Kidney (tissue), 14 donors: ENCODE measurements around the gene SLC45A2. TPM values are rescaled to one million over a fixed set of nuclear protein-coding genes. Genes with fewer than 3 reads are reported as not detected.

ENCODE experiments used
- DNase-seq, 5 donors: peaks; one replicate each; pipeline ENCODE4 v3.0.0-alpha.2; 2013 to 2020
- FAIRE-seq: peaks from 2 replicates; lab custom pipeline; 2012; peaks lifted over from hg19 to GRCh38; lab: Jason Lieb, UNC
- H3K27ac ChIP-seq, 2 donors: one replicate each; pipeline ENCODE4 v1.7.0; 2013; ENCODE audit warnings: low read depth in 2 of 2, low read length in 2 of 2, inconsistent platforms in 1 of 2
- H3K27me3 ChIP-seq: one replicate; pipeline ENCODE4 v1.7.1; 2013; ENCODE audit warnings: low read length, inconsistent platforms; ENCODE audit not compliant: control insufficient read depth, insufficient read depth
- H3K36me3 ChIP-seq, 3 donors: one replicate each; pipeline versions ENCODE4 v1.7.0 to v1.7.1; 2013; ENCODE audit warnings: low read length in 3 of 3, control low read depth in 1 of 3, inconsistent platforms in 1 of 3; ENCODE audit not compliant: insufficient read depth in 3 of 3, control insufficient read depth in 2 of 3
- H3K4me1 ChIP-seq, 3 donors: one replicate each; pipeline versions ENCODE4 v1.7.0 to v1.7.1; 2013; ENCODE audit warnings: low read length in 3 of 3, inconsistent platforms in 1 of 3, low read depth in 1 of 3; ENCODE audit not compliant: control insufficient read depth in 2 of 3, insufficient read depth in 2 of 3
- H3K4me3 ChIP-seq, 3 donors: one replicate each; pipeline versions ENCODE4 v1.7.0 to v1.8.1; 2013; ENCODE audit warnings: low read length in 3 of 3, control low read depth in 1 of 3, inconsistent platforms in 1 of 3
- H3K9ac ChIP-seq, 3 donors: one replicate each; pipeline versions ENCODE4 v1.7.0 to v1.7.1; 2013; ENCODE audit warnings: low read length in 3 of 3, control low read depth in 1 of 3, inconsistent platforms in 1 of 3
- H3K9me3 ChIP-seq, 3 donors: one replicate each; pipeline versions ENCODE4 v1.7.0 to v1.7.1; 2013; ENCODE audit warnings: low read length in 3 of 3, control low read depth in 1 of 3, inconsistent platforms in 1 of 3; ENCODE audit not compliant: control insufficient read depth in 2 of 3, insufficient read depth in 1 of 3
- CTCF ChIP-seq: IDR thresholded peaks from 3 replicates; pipeline ENCODE4 v1.5.1; 2012; ENCODE audit warnings: mild to moderate bottlenecking, moderate library complexity, borderline replicate concordance; ENCODE audit not compliant: insufficient read depth; ENCODE audit errors: extremely low read depth
- intact Hi-C: fragments of 100-400 bp; cut with DNase I; formaldehyde crosslinking; loops from one replicate; pipeline ENCODE4 v1.11.1; 2022
- polyA plus RNA-seq: library from polyadenylated mRNA; stranded (reverse); fragments of 350-450 nt; fragmentation: Illumina TruSeq; extraction: RNeasy Lipid Tissue Mini Kit (QIAGEN cat#74804); gene quantifications from one replicate; pipeline ENCODE4 v1.2.3, GENCODE V29; 2014; ENCODE audit warnings: low read depth, low replicate concordance; ENCODE audit not compliant: insufficient read depth
- total RNA-seq: library from RNA; stranded (reverse); fragmentation: NEBNext Ultra II Directional; extraction: Animal tissue kit (Norgen Biotek cat#: 25700); gene quantifications from one replicate; pipeline ENCODE4 v1.2.1, GENCODE V29; 2021
- donor health status: control.
- donor health status: control.
- donor health status: control.
- donor health status: control.
- donor health status: control.
- donor health status: DM: yes; HTN: yes; CAD: no.
- donor health status: Normal renal cell carcinoma (clear cell type).

The SLC45A2 gene
- total and polyA plus RNA-seq, 2 donors from 2014 or later: 0.22 TPM

GRCh38 chr5:33941090-33941489 lies 43.4 kb downstream of the SLC45A2 start:
- peaks cover 0 to 13% (median 10%) of the 10 kb centered on the region in 3 donors for H3K4me1 ChIP-seq
- H3K9ac ChIP-seq: no peak overlapping the region
- TF ChIP-seq CTCF: no peak
- intact Hi-C loops: no loop called here
- H3K9me3 ChIP-seq: no peaks in the 10 kb centered on the region
- H3K36me3 ChIP-seq: no peaks in the 10 kb centered on the region
- FAIRE-seq: no peak
- no peak overlapping the region for H3K4me3 ChIP-seq
- no peak overlapping the region for H3K27ac ChIP-seq
- peaks cover 27% of the 10 kb centered on the region for H3K27me3 ChIP-seq
- no peak for DNase-seq

- intact Hi-C loops: no loop called here
- Histone ChIP-seq H3K9me3 (no peaks in the 10 kb centered on the region), H3K27me3 (peaks cover 27% of the 10 kb centered on the region), H3K27ac (no peak overlapping the region), H3K4me1 (peaks cover 0 to 13% (median 10%) of the 10 kb centered on the region in 3 donors), H3K4me3 (no peak overlapping the region), H3K9ac (no peak overlapping the region), H3K36me3 (no peaks in the 10 kb centered on the region)
- FAIRE-seq (no peak), DNase-seq (no peak)
- TF ChIP-seq CTCF: no peak
Measured at GRCh38 chr5:33939556-33940262, 44.8 kb downstream of the SLC45A2 start.

GRCh38 chr5:33938881-33939280 lies 45.6 kb downstream of the SLC45A2 start:
- Histone ChIP-seq H3K9me3 (no peaks in the 10 kb centered on the region), H3K4me3 (no peak overlapping the region), H3K27me3 (peaks cover 27% of the 10 kb centered on the region), H3K27ac (no peak overlapping the region), H3K36me3 (no peaks in the 10 kb centered on the region), H3K4me1 (peaks cover 0 to 13% (median 10%) of the 10 kb centered on the region in 3 donors), H3K9ac (no peak overlapping the region)
- no peak for TF ChIP-seq CTCF
- intact Hi-C loops: no loop called here
- FAIRE-seq (no peak), DNase-seq (no peak)

- intact Hi-C loops: no loop called here
Measured at GRCh38 chr5:33938507-33938796, 46.0 kb downstream of the SLC45A2 start.

More at GRCh38 chr5:33938507-33938796, 46.0 kb downstream of the SLC45A2 start:
- Histone ChIP-seq H3K27ac (no peak overlapping the region), H3K4me1 (peaks cover 0 to 13% (median 10%) of the 10 kb centered on the region in 3 donors), H3K9me3 (no peaks in the 10 kb centered on the region), H3K9ac (no peak overlapping the region), H3K4me3 (no peak overlapping the region), H3K36me3 (no peaks in the 10 kb centered on the region), H3K27me3 (peaks cover 27% of the 10 kb centered on the region)
- no peak for FAIRE-seq
- no peak for TF ChIP-seq CTCF
- DNase-seq: no peak
